Activated CD4-positive, alpha-beta T cell treated with anti-CD3 and anti-CD28 coated beads, Interleukin-2, amount 50 U/mL, for 24 hours (primary cell): ENCODE results near the gene FAM151A.

Experiments
- DNase-seq, 2 donors: peaks; one replicate each; pipeline ENCODE4 v3.0.0-alpha.2; 2020; ENCODE audit warnings: low read depth in 1 of 2, low spot score in 1 of 2

Gene FAM151A

GRCh38 chr1:54623216-54624007 lies at the start of gene FAM151A:
Gene FAM151A, minus strand, starts transcription at chr1:54623525. Its CDS starts 130 bp downstream, at chr1:54623395.
- DNase-seq = no peak

GRCh38 chr1:54671985-54672608 lies 48.8 kb upstream of the FAM151A start:
- DNase-seq = peak; percentile 41 to 59

- no peak for DNase-seq
Observed at GRCh38 chr1:54668567-54668966, 45.2 kb upstream of the FAM151A start.

GRCh38 chr1:54667797-54668196 lies 44.5 kb upstream of the FAM151A start:
- DNase-seq = no peak

- no peak for DNase-seq
Observed at GRCh38 chr1:54666333-54666732, 43.0 kb upstream of the FAM151A start.

- DNase-seq = no peak
Observed at GRCh38 chr1:54665852-54666251, 42.5 kb upstream of the FAM151A start.

- DNase-seq = no peak
Observed at GRCh38 chr1:54664364-54664763, 41.0 kb upstream of the FAM151A start.

- no peak for DNase-seq
Observed at GRCh38 chr1:54663725-54664124, 40.4 kb upstream of the FAM151A start.

GRCh38 chr1:54658164-54658913 lies 35.0 kb upstream of the FAM151A start:
- no peak for DNase-seq

- DNase-seq = no peak
Observed at GRCh38 chr1:54653036-54653435, 29.7 kb upstream of the FAM151A start.

GRCh38 chr1:54652168-54652567 lies 28.8 kb upstream of the FAM151A start:
- DNase-seq = no peak

- no peak for DNase-seq
Observed at GRCh38 chr1:54651608-54652007, 28.3 kb upstream of the FAM151A start.

GRCh38 chr1:54650417-54650816 lies 27.1 kb upstream of the FAM151A start:
- DNase-seq = no peak

GRCh38 chr1:54649921-54650320 lies 26.6 kb upstream of the FAM151A start:
- no peak for DNase-seq

- no peak for DNase-seq
Observed at GRCh38 chr1:54649130-54649898, 26.0 kb upstream of the FAM151A start.

- DNase-seq = no peak
Observed at GRCh38 chr1:54645806-54646676, 22.7 kb upstream of the FAM151A start.

- no peak for DNase-seq
Observed at GRCh38 chr1:54643736-54644135, 20.4 kb upstream of the FAM151A start.

- no peak for DNase-seq
Observed at GRCh38 chr1:54640863-54641836, 17.8 kb upstream of the FAM151A start, which contains the start of gene MROH7. Gene MROH7, plus strand, starts transcription at chr1:54641786. Its CDS starts 11,141 bp downstream, at chr1:54652927.

- no peak for DNase-seq
Observed at GRCh38 chr1:54640361-54640760, 17.0 kb upstream of the FAM151A start.
